Astrocyte (in vitro differentiated cells and primary cell): ENCODE measurements around the gene KCNC1.

Experiments
- CTCF ChIP-seq: IDR thresholded peaks from 2 replicates; pipeline ENCODE4 v1.5.1; 2011; ENCODE audit warnings: low read depth, mild to moderate bottlenecking, inconsistent platforms, low read length, moderate library complexity; ENCODE audit not compliant: insufficient read depth
- EZH2 ChIP-seq: IDR thresholded peaks from 2 replicates; pipeline ENCODE4 v1.6.1; 2012; ENCODE audit warnings: mild to moderate bottlenecking, low read length, inconsistent platforms; ENCODE audit not compliant: insufficient read depth

- no peak for TF ChIP-seq CTCF
- TF ChIP-seq EZH2 = no peak
These were observed 9.4 kb upstream of the KCNC1 start for GRCh38 chr11:17725174-17725573.
